Embryonic facial prominence (tissue), 1 donor: ENCODE results near the gene CGNL1.

Experiments used
- DNase-seq: peaks from one replicate; pipeline ENCODE4 v3.0.0-alpha.2; 2016; ENCODE audit errors: extremely low spot score

CGNL1 gene

DNA sequence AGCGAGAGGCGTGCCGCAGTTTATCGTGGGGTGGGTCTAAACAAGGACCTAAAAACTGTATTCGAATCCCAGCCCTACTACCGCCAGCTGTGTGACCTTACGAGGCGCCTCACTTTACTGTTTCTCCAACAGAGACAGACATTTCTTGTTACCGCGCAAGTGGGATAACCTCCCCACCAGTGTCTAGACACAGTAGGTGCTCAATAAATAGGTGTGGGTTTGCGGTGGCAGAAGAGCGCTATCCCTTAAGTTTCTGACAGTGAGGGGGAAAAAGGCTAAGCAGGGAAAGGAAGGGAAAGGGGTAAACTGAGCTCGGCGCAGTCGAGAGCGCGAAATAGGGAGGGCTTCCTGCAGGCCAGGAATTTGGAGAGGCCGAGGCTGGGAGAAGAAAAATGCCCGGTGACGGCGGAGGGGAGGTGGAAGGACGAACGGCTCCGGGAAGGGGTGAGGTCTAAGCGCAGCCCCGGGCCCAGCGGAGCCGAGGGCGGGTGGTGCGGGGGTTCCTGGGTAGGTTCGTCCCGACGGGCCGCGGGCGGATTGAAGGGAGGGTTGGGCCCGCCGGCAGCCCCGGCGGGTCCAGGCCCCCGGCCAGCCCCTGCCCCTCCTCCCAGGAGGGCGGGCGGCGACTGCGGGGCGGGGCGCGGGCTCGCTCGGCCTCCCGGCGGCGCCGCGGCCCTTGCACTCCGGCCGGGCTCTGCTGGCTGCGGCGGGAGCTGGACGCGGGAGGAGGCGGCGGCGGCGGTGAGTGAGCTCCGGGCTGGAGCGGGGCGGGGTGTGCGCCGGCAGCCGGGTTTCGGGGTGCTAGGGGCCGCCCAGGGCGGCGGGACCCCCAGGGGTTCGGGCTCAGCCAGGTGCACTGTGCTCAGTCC, at the start of gene CGNL1:
CGNL1 (plus strand) TSS at position 679 of the 869 bp plus-strand sequence. CDS start 61,495 bp downstream, outside the sequence.
- no peak for DNase-seq

GRCh38 chr15:57327985-57328471, 48.3 kb upstream of the CGNL1 start:
- DNase-seq, result no peak

DNA sequence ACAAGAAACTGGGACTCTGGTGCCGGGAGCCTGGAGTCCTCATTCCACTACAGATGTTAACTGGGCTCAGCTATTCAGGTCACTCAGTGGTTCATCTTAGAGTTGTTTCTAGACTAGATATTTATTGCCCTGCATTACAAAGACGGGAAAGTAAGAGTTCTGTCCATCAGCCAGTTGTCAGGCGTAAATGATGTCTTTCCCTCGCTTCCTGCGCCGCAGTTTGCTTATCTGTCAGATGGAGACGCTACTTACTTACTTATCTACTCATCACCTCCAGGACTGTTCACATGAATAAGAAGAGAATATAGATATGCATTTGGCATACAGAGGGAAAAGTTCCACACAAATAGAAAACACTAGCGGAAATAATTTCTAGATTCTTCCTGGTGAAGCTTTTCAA, 47.8 kb upstream of the CGNL1 start:
- no peak for DNase-seq

DNA sequence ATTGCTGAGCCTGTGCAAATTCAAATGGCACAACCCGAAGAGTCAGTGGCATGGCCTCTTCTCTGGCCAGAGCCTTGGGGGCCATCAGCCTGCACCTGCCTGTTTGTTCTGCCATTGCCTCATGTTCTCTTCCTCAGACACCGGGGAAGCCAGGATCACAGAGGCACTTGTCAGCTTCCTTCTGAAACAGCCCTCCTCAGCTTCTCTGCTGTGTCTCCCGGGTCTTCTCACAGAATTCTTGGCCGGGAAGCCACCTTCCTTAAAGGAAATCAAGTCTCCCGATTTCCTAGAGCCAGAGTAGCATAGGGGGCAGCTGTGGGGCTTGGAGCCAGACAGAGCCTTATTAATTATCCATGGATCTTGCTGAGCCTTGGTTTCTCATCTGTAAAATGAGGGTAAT, 47.4 kb upstream of the CGNL1 start:
- no peak for DNase-seq

GRCh38 chr15:57329582-57330367, 46.5 kb upstream of the CGNL1 start:
- DNase-seq, result no peak

- DNase-seq, result no peak
These were observed 45.5 kb upstream of the CGNL1 start for GRCh38 chr15:57330619-57331340.

DNA sequence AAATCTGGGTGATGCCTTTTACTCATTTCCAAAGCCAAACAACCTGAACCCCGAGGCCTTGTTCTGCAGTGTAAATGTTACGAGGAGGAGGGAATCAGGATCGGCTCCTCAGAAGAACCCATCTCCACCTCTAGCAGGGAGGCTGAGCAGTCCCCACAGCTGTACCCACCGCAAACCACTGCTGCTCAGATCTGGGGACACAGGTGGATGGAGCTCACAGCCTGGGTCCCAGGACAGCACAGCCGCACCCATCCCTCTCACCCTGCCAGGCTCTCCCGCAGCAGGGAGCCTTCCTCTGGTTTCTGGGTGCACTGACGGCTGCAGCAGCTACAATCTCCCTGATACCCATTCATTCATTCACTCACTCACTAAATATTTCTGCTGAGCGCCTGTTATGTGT, 44.0 kb upstream of the CGNL1 start:
- DNase-seq, result no peak

DNA sequence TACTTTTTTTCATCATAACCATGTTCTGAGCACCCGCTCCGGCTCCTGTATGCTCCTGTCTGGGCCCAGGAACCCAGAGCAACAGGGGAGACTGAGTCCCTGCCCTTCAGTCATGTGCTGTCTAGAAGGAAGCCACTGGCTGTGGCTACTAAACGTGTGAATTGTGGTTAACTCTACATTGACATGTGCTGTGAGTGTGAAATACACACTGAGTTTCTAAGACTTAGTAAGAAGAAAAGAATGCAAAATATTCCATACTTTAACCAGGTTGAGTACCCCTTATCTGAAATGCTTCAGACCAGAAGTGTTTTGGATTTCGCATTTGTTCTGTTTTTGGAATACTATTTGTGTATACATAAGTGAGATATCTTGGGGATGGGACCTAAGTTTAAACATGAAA, 42.8 kb upstream of the CGNL1 start:
- no peak for DNase-seq

- no peak for DNase-seq
These were observed 42.0 kb upstream of the CGNL1 start for GRCh38 chr15:57334257-57334656.

- DNase-seq, result no peak
These were observed 41.0 kb upstream of the CGNL1 start for GRCh38 chr15:57335293-57335715.

GRCh38 chr15:57335719-57336118, 40.6 kb upstream of the CGNL1 start:
- DNase-seq, result no peak

- no peak for DNase-seq
These were observed 38.4 kb upstream of the CGNL1 start for GRCh38 chr15:57337868-57338411.

GRCh38 chr15:57339321-57339720, 37.0 kb upstream of the CGNL1 start:
- DNase-seq, result no peak

DNA sequence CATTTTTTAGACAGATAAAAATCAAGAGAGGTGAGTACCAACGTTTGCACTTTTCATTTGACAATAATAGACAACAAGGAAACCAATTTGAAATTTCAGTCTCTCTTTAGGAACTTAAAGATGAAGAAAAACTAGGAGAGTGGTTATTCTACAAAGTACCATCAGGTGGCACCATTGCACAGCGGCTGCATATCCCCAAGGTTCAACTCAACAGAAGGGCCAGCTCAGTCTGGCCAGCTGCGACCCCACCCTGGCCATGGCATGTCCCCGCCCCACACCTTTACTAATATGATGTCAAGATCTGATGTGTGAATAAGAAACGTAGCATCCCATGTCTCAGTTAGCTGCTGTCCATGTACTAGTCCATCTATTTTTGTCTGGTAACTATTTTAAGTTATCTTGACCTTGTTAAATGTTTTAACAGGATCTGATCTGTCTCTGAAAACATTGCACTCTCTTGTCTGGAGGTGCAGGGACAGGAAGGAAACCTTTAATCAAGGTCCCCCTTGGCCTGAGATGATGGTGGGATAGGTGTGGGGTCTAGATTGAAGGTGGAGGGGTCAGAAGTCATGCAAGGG, 35.5 kb upstream of the CGNL1 start:
- peak; percentile 49 for DNase-seq

- DNase-seq, result no peak
These were observed 33.3 kb upstream of the CGNL1 start for GRCh38 chr15:57343048-57343447.

DNA sequence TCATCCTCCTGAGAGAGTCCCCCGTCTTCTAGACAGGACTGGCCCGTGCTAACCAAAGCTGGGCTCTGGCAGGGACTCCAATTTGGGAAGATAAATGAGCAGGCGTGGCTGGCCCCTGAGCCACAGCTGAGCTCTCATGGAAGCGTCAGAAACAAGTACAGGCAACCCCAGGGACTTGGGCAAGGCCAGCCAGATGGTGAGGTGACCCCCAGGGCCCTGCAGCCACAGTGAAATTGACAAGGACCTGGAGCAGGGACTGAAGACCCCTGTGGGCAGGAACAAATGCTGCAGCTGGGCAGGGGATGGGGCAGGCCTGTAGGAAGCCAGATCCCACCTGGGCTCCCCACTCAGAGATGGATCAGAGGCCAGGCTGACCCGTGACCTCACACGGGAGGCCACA, 32.8 kb upstream of the CGNL1 start:
- DNase-seq, result no peak

GRCh38 chr15:57344282-57344681, 32.0 kb upstream of the CGNL1 start:
- no peak for DNase-seq

- no peak for DNase-seq
These were observed 30.7 kb upstream of the CGNL1 start for GRCh38 chr15:57345584-57345983.

- DNase-seq, result no peak
These were observed 28.2 kb upstream of the CGNL1 start for GRCh38 chr15:57348081-57348480.

- DNase-seq, result no peak
These were observed 23.6 kb upstream of the CGNL1 start for GRCh38 chr15:57352535-57353316.
